COLO829 (cell line): Measurements from ENCODE around the gene ST6GAL1.
A peak's percentile ranks its signal among the peaks of the same experiment; 100 is the strongest.
"Not testable (repeated sequence)": the region's sequence is repeated elsewhere in the genome, so short reads cannot be mapped to it uniquely, and the experiment has no call there.

Experiments
- DNase-seq: peaks from one replicate; pipeline ENCODE4 v3.0.0; 2012; ENCODE audit warnings: low spot score

ST6GAL1 gene

GRCh38 chr3:186940967-186941366 is 10.6 kb downstream of the ST6GAL1 start:
- DNase-seq: no peak

DNA sequence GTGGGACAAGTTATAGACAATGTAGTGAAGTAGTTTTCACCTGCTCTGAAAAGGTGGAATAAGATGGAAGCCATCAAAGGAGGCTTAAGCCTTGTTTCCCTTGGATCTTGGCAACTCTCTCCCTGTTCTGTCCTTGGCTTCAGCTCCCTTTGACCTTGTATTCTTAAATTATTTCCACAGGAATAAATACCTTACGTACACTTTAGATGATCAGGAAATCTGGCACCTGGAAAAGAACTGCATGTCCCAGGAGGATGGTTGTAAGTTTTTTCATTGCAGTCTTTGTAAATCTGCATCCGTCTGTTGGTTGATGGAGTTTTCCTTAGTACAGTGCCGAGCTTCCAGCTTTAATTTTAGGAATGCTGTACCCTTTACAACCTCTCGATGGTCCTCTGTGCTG is 11.8 kb downstream of the ST6GAL1 start:
- no peak for DNase-seq

GRCh38 chr3:186945255-186945823 is 15.0 kb downstream of the ST6GAL1 start:
- DNase-seq: no peak

- no peak for DNase-seq
Observed at GRCh38 chr3:186946756-186947375, 16.5 kb downstream of the ST6GAL1 start.

DNA sequence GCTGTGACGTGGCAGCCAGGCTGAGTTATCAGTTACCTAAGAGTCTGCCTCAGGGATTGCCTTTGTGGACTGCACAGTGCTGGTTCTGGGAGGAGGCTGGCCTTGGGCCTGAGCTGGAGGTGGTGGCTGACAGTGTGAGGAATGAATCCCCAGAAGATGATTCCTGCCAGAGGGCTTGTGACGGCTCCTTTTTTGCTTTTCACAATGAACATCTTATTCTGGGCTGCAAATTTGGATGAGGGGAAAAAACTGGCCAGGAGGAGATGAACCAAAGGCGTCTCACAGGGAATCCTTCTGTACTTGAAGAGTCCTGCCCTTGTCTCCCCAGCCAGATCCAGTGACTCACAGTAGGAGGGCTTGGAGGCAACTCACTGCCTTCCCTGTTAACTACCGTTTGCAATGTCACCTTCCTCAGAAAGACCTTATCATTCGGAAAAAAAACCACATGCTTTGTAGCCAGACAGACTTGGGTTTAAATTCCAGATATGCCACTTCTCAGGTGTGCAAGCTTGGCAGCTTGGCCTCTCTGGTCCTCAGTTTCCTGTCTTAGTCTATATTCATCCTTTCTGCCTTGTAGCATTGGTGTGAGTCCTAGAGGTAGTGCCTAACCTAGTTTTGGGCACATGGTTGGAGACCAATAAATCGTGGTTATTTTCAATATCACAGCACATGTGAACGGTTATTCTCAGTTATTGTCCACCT is 19.1 kb downstream of the ST6GAL1 start:
- peak; percentile 97 for DNase-seq

DNA sequence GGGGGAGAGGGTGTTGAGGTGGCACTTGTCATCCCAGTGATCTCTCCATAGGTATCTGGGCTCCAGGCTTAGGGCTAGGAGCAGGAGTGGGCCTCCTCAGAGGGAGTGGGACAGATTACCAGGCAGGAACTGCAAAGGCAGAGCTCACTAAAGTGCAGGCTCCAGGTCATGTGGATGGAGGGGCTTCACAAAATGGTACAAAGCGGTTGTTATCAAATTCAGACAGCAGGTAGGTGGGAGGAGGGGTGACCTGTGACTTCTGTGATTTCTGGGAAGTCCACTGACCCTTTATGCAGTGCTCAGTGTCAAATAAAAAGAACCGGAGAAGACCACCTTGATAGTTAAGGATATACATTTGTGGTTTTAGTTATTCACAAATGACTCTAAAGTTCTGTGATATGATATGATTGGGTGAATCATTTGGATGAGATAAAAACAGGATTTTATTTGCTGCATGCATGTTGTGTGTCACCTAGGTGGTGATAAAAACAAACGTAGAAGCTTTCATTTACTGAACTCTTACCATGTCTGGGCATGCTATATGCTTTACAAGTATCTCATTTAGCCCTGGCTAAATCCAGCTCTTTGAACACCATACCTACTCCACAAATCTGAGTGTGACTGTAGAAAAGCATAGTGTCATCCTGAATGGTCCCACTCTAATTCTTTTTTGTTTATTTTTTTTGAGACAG is 20.2 kb downstream of the ST6GAL1 start:
- no peak for DNase-seq

- no peak for DNase-seq
Observed at GRCh38 chr3:186951640-186952552, 21.6 kb downstream of the ST6GAL1 start.

DNA sequence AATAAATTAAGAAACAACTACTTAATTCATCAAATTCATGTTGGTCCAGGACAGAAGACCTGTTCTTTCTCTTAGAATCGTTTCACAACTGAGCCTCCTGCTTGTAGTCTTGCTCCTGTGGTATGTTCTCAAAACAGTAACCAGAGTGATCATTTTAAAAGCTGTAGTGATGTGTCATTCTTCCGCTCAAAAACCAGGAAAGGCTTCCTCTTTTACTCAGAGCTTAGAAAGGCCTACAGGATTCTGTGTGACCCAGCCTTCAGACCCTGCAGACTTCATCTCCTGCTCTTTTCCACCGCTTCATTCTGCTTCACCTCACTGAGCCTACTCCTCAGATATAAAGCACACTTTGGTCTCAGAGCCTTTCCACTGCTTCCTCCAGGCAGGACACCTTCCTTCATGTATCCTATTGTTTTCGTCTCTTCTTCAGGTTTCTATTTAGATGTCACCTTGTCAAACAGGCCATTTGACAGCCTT is 22.7 kb downstream of the ST6GAL1 start:
- DNase-seq: peak; percentile 87

DNA sequence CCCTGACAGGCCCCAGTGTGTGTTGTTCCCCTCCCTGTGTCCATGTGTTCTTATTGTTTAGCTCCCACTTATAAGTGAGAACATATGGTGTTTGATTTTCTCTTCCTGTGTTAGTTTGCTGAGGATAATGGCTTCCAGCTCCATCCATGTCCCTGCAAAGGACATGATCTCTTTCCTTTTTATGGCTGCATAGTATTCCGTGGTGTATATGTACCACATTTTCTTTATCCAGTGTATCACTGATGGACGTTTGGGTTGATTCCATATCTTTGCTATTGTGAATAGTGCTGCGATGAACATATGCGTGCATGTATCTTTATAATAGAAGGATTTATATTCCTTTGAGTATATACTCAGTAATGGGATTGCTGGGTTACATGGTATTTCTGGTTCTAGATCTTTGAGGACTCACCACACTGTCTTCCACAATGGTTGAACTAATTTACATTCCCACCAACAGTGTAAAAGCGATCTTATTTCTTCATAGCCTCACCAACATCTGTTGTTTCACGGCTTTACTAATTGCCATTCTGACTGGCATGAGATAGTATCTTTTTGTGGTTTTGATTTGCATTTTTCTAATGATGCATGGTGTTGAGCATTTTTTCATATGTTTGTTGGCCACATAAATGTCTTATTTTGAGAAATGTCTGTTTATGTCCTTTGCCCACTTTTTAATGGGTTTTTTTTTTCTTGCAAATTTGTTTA is 23.8 kb downstream of the ST6GAL1 start:
- DNase-seq: not testable (repeated sequence)

DNA sequence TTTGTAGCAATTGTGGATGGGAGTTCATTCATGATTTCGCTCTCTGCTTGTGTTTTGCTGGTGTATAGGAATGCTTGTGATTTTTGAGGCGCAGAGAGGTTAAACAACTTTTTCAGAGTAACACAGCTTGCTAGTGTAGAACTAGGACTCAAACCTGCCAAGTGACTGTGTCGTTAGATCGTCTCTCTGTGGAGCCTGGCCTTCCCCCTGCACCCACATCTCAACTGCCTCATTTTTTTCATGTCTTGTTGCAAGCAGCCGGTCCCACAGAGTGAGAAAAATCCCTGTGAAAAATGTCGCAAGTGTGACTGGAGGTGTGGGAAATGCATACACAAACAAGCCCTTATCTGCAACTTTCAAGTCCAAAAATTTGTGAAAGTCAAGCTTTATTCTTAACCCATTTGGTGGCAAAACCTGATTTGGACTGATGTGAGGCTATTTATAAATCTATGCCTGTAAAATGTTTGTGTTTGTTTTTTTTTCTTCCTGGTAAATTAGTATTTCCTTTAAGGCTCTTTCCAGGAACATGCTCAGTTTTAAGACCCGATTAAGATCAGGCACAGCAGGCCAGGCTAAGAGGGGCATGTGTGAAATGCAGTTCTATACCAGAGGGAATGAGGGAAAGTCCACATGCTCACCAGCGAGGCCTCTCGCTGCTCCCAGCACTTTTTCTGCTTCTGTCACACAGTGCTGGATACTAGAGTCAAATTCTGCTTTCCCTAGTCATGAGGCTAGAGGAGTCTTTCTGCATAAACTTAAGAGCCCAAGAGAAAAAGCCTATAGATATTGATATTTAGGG is 25.8 kb downstream of the ST6GAL1 start:
- DNase-seq: no peak

DNA sequence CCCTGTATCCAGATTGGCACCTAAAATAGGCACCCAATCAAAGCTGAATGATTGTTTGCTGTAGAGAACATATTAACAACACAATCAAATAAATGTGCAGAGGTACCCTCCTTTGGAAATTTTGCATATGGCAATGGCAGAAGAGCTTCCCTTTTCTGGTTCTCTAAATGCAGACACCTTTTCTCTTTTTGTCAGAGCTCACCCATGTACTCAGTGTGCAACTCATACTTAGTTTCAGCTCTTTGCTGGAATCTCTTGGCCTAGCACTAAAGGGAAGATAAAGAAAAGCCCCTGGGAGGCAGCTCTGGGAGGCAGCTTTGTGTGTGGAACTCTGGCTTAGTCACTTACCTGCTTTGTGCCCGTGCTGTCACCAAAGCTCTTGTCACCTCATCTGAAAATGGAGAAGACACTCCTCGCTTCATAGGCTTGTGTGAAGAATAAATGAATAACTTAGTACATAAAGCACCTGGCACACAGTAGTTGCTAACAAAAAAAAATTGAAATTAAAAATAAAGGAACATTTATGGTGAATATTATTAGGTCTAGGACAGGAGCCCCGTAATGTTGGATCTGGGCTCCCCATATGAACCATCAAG is 28.8 kb downstream of the ST6GAL1 start:
- DNase-seq: no peak

DNA sequence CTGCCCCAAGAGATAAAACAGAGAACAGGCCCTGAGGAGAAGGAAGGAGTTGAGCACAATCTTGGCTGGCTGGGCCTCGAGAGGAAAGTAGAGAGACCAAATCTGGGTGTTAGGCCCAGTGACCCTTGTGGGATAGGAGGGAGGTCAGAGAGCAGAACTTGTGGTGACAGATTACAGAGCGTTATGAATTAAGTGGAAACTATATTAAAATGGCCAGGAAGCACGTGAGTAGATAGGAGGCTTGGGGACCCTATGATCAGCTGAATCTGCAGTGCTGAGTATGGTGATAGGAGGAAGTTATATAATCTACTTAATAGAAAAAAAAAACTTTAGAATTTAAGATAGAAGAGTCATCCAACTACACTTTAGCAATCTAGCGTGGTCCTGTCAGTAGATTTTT is 30.0 kb downstream of the ST6GAL1 start:
- no peak for DNase-seq

- DNase-seq: no peak
Observed at GRCh38 chr3:186962445-186962844, 32.1 kb downstream of the ST6GAL1 start.

GRCh38 chr3:186963636-186964035 is 33.3 kb downstream of the ST6GAL1 start:
- DNase-seq: no peak

- no peak for DNase-seq
Observed at GRCh38 chr3:186964071-186964470, 33.7 kb downstream of the ST6GAL1 start.

DNA sequence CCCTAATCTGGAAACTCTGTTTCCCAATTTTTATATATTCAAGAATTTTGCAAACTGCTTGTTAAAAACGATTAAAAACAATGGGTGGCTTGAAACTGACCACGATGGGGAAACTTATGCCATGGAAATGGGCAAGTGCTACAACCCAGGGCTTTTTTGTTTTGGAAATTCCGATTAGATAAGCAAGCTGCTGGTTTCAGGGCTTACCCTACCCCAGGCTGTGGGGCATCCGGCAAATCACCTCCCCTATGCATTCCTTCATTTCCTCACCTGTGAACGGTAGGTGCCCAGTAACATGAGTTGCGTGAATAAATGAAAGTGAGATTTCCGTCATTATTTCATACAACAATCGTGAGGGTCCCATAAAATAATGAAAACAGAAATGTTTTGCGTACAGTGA is 34.3 kb downstream of the ST6GAL1 start:
- no peak for DNase-seq

DNA sequence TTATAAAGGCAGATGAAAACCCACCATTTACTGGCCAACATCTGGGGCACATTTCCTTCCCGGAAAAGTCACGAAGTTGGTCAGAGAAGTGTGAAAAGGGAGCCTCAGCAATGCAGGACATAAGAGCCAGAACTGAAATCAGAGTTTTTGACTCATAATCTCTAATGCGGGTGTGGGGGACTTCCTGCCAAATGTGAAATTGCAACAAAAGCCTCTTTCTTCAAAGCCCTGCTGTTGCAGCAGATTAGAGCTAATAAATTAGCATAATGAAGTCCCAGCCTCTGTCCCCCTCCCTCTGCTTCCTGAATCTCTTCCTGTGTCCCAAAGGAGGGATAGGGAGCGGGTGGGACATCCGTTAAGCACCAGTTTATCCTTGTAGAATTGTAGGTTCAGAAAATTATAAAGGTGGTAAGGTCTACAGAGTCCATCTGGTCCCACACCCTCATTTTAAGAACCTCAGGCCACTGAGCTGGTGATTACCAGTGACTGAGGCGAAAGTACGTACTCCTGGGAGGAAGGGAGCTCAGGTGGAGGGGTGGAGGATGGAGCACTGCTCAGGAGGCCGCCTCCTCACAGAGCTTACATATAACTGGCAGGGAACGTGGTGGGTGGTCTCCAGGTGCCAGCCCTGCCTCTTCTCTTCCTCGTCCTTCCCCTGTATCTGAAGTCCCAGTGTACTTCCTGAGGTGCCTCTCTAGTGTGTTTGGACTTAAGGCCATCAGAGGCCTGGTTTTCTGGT is 35.0 kb downstream of the ST6GAL1 start:
- DNase-seq: peak; percentile 87

GRCh38 chr3:186966406-186966805 is 36.1 kb downstream of the ST6GAL1 start:
- no peak for DNase-seq

DNA sequence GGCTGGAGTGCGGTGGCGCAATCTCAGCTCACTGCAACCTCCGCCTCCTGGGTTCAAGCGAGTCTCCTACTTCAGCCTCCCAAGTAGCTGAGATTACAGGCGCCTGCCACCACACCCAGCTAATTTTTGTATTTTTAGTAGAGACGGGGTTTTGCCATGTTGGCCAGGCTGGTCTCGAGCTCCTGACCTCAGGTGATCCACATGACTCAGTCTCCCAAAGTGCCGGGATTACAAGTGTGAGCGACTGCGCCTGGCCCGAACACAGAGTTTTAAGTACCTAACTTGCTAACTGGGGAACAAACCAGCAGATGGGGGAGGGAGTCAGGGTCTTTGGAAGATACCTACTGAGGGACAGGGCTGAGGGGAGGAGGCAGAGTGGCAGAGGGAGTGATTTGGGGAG is 36.9 kb downstream of the ST6GAL1 start:
- DNase-seq: not testable (repeated sequence)
